NB4 (cell line): ENCODE measurements around the gene BRPF1.

Experiments
- DNase-seq: peaks from one replicate; pipeline ENCODE4 v3.0.0; 2010; ENCODE audit warnings: low read depth
- H3K4me3 ChIP-seq: one replicate; pipeline ENCODE4 v1.5.1; 2011; ENCODE audit warnings: mild to moderate bottlenecking, low read depth, low read length, moderate library complexity
- MYC ChIP-seq: IDR thresholded peaks from 2 replicates; pipeline ENCODE4 v1.6.1; 2011; ENCODE audit warnings: low read depth, low read length
- POLR2A ChIP-seq: IDR thresholded peaks from 2 replicates; pipeline ENCODE4 v1.6.1; 2011; ENCODE audit warnings: mild to moderate bottlenecking; ENCODE audit not compliant: insufficient read length; ENCODE audit errors: extremely low read depth
- TF ChIP-seq, protein P1 (sequence below): IDR thresholded peaks from one replicate; pipeline ENCODE4 v1.5.1; 2012; ENCODE audit warnings: low read depth, low read length
- TF ChIP-seq, protein P2 (sequence below): IDR thresholded peaks from 2 replicates; pipeline ENCODE4 v1.6.1; 2011; ENCODE audit warnings: low read depth, low read length

The BRPF1 gene

DNA sequence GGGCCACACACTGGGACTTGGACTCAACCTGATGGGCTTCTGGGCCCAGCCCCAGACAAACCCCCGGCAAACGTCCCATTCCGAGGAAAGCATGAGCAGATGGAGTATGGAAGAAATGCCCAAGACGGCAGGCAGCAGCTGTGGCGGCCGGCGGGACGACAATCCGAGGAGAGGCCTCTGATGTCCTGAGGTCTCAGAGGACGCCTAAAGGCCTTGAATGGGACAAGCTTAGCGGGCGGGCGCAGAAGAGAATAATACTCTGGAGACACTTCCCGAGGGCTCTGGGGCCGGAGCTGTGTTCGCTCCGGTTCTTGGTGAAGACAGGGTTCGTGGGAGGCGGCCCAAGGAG lies 17.7 kb downstream of the BRPF1 start:
- TF ChIP-seq MYC (no peak), POLR2A (no peak)
- TF ChIP-seq, protein P1, sequence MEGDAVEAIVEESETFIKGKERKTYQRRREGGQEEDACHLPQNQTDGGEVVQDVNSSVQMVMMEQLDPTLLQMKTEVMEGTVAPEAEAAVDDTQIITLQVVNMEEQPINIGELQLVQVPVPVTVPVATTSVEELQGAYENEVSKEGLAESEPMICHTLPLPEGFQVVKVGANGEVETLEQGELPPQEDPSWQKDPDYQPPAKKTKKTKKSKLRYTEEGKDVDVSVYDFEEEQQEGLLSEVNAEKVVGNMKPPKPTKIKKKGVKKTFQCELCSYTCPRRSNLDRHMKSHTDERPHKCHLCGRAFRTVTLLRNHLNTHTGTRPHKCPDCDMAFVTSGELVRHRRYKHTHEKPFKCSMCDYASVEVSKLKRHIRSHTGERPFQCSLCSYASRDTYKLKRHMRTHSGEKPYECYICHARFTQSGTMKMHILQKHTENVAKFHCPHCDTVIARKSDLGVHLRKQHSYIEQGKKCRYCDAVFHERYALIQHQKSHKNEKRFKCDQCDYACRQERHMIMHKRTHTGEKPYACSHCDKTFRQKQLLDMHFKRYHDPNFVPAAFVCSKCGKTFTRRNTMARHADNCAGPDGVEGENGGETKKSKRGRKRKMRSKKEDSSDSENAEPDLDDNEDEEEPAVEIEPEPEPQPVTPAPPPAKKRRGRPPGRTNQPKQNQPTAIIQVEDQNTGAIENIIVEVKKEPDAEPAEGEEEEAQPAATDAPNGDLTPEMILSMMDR, result no peak
- TF ChIP-seq, protein P2, sequence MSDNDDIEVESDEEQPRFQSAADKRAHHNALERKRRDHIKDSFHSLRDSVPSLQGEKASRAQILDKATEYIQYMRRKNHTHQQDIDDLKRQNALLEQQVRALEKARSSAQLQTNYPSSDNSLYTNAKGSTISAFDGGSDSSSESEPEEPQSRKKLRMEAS, result no peak
- DNase-seq, result no peak
- peak overlapping the region; percentile 44 for H3K4me3 ChIP-seq

DNA sequence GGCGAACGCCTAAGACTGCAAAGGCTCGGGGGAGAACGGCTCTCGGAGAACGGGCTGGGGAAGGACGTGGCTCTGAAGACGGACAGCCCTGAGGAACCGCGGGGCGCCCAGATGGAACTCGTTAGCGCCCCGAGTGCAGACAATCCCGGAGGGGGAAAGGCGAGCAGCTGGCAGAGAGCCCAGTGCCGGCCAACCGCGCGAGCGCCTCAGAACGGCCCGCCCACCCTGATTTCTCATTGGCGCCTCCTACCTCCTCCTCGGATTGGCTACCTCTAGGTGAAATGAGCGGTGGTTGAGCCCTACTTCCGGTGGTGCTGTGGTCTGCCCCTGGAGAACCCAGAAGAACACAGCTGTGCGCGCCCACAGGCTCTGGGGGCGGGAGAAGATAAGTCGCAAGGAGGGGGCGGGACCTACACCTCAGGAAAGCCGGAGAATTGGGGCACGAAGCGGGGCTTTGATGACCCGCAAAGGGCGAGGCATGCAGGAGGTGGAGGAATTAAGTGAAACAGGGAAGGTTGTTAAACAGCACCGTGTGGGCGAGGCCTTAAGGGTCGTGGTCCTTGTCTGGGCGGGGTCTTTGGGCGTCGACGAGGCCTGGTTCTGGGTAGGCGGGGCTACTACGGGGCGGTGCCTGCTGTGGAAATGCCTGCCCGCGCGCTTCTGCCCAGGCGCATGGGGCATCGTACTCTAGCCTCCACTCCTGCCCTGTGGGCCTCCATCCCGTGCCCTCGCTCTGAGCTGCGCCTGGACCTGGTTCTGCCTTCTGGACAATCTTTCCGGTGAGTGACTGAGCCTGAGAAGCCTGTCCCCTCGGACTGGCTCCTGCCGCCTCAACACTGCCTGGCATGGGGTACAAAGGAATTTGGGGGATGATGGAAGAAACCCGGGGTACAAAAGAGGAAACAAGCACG lies 18.4 kb downstream of the BRPF1 start, which contains the start of gene OGG1:
Gene OGG1 (plus strand): TSS at position 308 of the 911 bp plus-strand sequence. CDS start 335 bp downstream, at position 643.
- TF ChIP-seq, protein P2, result peak; percentile 76
- TF ChIP-seq MYC, result peak; percentile 80
- TF ChIP-seq POLR2A, result peak; percentile 47
- TF ChIP-seq, protein P1, result no peak
- peak; percentile 99 for DNase-seq

DNA sequence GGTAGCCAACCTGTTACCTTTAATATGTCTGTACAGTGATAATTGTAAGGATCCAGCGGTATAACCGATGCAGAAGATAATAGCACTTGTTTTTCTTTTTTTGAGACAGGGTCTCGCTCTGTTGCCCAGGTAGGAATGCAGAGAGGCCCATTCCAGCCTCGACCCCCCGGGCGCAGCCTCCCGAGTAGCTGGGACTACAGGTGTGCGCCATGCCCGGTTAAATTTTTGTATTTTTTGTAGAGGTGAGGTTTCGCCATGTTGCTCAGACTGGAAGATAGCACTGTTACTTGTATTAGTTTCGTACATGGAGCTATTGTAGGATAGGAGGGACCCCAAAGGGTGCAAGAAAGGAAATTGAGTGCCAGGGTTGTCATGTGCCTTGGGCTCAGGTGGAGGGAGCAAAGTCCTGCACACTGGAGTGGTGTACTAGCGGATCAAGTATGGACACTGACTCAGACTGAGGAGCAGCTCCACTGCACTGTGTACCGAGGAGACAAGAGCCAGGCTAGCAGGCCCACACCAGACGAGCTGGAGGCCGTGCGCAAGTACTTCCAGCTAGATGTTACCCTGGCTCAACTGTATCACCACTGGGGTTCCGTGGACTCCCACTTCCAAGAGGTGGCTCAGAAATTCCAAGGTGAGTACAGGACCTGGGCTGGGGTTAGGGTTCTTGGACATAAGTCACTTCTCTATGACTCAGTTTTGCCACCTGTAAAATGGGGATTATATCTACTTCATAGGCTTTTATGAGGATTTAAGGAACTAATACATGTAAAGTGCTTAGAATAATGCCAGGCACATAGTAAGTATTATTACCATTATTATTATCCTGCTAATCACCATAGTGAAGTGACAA lies 19.2 kb downstream of the BRPF1 start:
- DNase-seq, result peak; percentile 39
- H3K4me3 ChIP-seq, result peak overlapping the region; percentile 67
- TF ChIP-seq POLR2A, result no peak
- TF ChIP-seq, protein P1, result no peak
- TF ChIP-seq, protein P2, result no peak
- TF ChIP-seq MYC, result no peak

More for the DNA sequence above, 18.4 kb downstream of the BRPF1 start, which contains the start of gene OGG1:
- peak within 1 kb of the TSS; percentile 67 for H3K4me3 ChIP-seq

DNA sequence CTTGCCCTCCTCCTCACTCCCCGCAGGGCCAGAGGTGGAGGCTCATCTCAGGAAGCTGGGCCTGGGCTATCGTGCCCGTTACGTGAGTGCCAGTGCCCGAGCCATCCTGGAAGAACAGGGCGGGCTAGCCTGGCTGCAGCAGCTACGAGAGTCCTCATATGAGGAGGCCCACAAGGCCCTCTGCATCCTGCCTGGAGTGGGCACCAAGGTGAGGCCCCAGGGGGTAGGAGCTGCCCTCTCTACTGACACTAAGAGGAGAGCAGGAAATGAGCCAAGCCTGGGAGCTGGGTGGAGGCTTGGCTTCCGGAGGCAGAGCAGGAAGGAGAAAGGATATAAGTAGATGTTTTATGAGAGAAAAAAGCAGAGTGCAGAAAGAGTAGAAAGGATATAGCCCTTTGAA lies 23.1 kb downstream of the BRPF1 start:
- DNase-seq, result no peak
- H3K4me3 ChIP-seq, result no peak overlapping the region

DNA sequence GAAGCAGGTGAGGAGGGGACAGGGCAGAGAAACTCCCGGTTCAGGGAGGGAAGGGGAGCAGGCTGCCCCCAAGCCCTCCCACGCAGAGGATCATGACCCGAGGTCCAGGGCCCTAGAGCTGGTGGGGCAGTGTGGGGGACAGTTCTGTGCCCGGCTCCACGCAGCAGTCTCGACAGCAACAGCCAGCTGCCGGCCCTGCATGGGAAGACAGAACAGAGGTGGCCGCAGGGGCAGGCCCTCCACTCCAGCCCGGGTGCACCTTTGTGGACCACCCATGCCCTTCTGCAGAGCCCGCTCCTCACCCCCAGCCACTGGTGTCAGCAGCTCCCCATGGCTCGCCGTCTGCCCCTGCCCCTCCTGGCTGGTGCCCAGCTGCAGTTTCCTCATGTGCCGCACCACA lies 25.9 kb downstream of the BRPF1 start:
- no peak for TF ChIP-seq MYC
- no peak for TF ChIP-seq POLR2A
- TF ChIP-seq, protein P1, result no peak
- TF ChIP-seq, protein P2, result no peak
- DNase-seq, result no peak
- no peak overlapping the region for H3K4me3 ChIP-seq

More for the DNA sequence above, 23.1 kb downstream of the BRPF1 start:
- TF ChIP-seq, protein P2, result no peak
- no peak for TF ChIP-seq POLR2A
- TF ChIP-seq, protein P1, result no peak
